ENCODE measurements around the gene INAFM2.
A peak's percentile ranks its signal among the peaks of the same experiment; 100 is the strongest.

Gene INAFM2

GRCh38 chr15:40297356-40297755 lies 26.1 kb upstream of the INAFM2 start:
- Histone ChIP-seq H3K27me3 (ENCODE audit: control insufficient read depth in 1 of 2, insufficient read depth in 2 of 2, low read length in 2 of 2) (no peaks in the 10 kb centered on the region), H3K4me3 (ENCODE audit: low read length in 2 of 2) (no peak overlapping the region), H3K36me3 (ENCODE audit: control insufficient read depth in 2 of 2, insufficient read depth in 2 of 2, low read length in 2 of 2) (no peaks in the 10 kb centered on the region), H3K9ac (ENCODE audit: low read length in 2 of 2) (no peak overlapping the region), H3K9me3 (ENCODE audit: control insufficient read depth in 2 of 2, low read length in 2 of 2) (peaks cover 0 to 6% of the 10 kb centered on the region in 2 donors), H3K27ac (ENCODE audit: low read length) (no peak overlapping the region), H3K4me1 (ENCODE audit: control insufficient read depth, insufficient read depth, low read length) (peaks cover 20% of the 10 kb centered on the region)

DNA sequence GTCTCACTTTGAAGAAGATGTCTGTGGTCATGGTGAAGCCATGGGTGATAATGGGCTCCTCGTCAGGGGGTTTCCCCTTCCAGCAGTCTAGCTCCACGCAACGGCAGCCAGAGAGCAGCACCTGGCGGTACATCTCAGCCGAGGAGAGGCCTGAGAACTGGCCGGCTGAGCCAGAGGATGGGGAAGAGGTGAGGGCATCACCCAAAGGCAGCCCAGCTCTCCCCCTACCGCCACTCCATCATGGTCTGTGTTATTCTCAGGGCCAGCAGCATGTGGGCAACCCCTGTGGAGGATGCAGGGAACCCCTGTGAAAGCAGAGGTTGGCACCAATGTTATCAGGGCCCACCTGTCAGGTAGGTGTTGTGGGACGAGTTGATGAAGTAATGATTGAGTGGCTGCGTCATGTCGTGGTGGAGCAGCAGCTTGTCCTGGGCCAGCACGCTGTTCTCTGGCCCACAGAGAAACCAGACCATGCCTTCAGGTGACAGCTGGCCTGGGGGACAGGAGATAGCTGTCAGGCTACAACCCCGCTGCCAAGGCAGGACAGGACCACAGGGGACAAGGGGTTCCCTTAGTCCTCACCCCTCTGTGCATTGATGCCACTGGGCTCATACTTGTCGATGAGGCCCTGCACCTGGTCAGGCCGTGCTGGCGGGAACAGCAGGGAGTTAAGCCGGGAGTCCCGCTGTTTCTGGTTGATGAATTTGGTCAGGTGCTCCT lies 25.1 kb upstream of the INAFM2 start:
- no peaks in the 10 kb centered on the region for H3K36me3 ChIP-seq (ENCODE audit: control insufficient read depth in 2 of 2, insufficient read depth in 2 of 2, low read length in 2 of 2)
- H3K9ac ChIP-seq (ENCODE audit: low read length in 2 of 2), result no peak overlapping the region
- no peak overlapping the region for H3K27ac ChIP-seq (ENCODE audit: low read length)
- H3K9me3 ChIP-seq (ENCODE audit: control insufficient read depth in 2 of 2, low read length in 2 of 2), result peaks cover 0 to 6% of the 10 kb centered on the region in 2 donors
- H3K4me3 ChIP-seq (ENCODE audit: low read length in 2 of 2), result no peak overlapping the region
- peaks cover 20% of the 10 kb centered on the region for H3K4me1 ChIP-seq (ENCODE audit: control insufficient read depth, insufficient read depth, low read length)
- no peaks in the 10 kb centered on the region for H3K27me3 ChIP-seq (ENCODE audit: control insufficient read depth in 1 of 2, insufficient read depth in 2 of 2, low read length in 2 of 2)

GRCh38 chr15:40300367-40300766 lies 23.1 kb upstream of the INAFM2 start:
- Histone ChIP-seq H3K4me1 (ENCODE audit: control insufficient read depth, insufficient read depth, low read length) (peaks cover 14% of the 10 kb centered on the region), H3K4me3 (ENCODE audit: low read length in 2 of 2) (no peak overlapping the region), H3K36me3 (ENCODE audit: control insufficient read depth in 2 of 2, insufficient read depth in 2 of 2, low read length in 2 of 2) (no peaks in the 10 kb centered on the region), H3K9me3 (ENCODE audit: control insufficient read depth in 2 of 2, low read length in 2 of 2) (peaks cover 0 to 6% of the 10 kb centered on the region in 2 donors), H3K9ac (ENCODE audit: low read length in 2 of 2) (no peak overlapping the region), H3K27ac (ENCODE audit: low read length) (no peak overlapping the region), H3K27me3 (ENCODE audit: control insufficient read depth in 1 of 2, insufficient read depth in 2 of 2, low read length in 2 of 2) (no peaks in the 10 kb centered on the region)

DNA sequence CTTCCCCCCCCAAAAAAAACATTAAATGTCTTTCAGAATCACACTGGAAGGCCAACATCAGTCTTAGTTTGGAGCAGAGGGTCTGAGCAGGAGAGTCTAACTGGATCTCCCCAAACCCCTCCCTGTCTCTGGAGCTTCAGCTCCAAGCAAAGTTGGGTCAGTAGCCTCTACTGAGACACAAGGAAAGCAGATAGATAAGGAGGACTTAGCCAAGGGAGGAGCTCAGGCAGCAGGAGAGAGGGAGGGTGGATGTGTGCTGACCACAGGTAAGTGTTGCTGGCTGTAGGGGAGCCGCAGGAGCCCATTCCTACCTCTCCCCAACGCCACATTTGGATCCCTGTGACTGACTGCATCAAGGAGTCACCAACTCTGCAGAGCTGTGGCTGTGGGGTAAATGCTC lies 22.7 kb upstream of the INAFM2 start:
- H3K4me1 ChIP-seq (ENCODE audit: control insufficient read depth, insufficient read depth, low read length), result peaks cover 10% of the 10 kb centered on the region
- H3K36me3 ChIP-seq (ENCODE audit: control insufficient read depth in 2 of 2, insufficient read depth in 2 of 2, low read length in 2 of 2), result no peaks in the 10 kb centered on the region
- peaks cover 0 to 6% of the 10 kb centered on the region in 2 donors for H3K9me3 ChIP-seq (ENCODE audit: control insufficient read depth in 2 of 2, low read length in 2 of 2)
- H3K27ac ChIP-seq (ENCODE audit: low read length), result no peak overlapping the region
- no peaks in the 10 kb centered on the region for H3K27me3 ChIP-seq (ENCODE audit: control insufficient read depth in 1 of 2, insufficient read depth in 2 of 2, low read length in 2 of 2)
- no peak overlapping the region for H3K9ac ChIP-seq (ENCODE audit: low read length in 2 of 2)
- no peak overlapping the region for H3K4me3 ChIP-seq (ENCODE audit: low read length in 2 of 2)

DNA sequence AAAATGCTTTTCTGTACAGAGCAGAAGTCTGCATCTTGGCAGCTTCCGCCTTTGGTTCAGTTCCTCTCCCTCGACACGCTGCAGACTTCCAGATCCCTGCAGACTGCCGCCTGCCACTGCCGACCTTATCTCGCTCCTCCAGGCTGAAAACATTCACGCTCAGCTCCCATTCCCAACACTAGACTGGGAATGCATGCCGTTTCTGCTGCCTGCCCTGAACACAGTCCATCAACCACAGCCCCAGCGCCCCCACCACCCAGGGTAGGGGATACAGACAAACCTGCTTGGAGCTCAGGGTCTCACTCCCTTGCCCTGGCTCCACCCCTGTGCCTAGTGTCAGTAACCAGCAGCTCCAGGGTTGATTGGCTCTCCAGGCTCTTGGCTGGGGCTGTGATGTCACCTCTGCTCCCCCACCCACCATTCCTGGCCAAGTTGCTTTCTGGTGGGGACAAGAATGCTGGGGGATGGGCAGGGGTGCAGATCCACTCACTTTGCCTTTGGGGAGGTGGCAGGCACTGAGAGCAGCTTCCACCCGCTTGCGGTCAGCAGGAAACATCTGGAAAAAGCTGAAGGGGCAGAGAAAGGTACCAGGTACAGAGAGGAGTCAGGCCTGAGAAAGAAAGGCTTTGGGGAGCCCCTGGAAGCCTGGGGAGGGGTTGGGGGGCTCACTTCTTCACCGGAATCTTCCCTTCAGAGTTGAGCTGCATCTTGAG lies 21.9 kb upstream of the INAFM2 start:
- no peak overlapping the region for H3K9ac ChIP-seq (ENCODE audit: low read length in 2 of 2)
- H3K36me3 ChIP-seq (ENCODE audit: control insufficient read depth in 2 of 2, insufficient read depth in 2 of 2, low read length in 2 of 2), result no peaks in the 10 kb centered on the region

DNA sequence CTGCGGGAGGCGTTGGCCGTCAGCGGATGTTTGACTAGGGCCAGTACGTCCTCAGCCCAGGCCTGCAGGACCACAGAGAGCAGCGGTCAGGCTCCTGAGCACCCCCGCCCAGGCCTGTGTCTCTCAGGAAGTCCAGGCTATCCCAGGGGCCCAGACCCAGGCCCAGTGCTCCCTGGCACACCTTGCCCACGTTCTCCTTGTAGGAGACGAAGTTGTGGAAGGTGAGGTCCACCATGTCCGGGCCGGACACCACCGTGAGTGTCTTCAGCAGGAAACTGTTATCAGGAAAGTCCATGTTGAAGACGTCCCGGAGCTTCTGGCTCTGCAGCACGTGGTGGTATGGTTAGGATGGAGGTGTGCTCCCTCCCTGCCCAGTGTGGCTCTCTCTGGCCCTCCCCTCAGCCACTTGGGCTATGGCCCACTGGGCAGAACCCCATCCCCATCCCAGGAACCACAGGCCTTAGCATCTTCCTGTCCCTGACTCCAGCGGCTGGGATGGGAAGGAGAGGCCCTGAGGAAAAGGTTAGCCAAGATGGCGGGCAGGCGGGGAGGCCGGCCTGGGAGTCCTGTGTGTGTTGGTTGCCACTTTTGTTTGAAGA lies 21.1 kb upstream of the INAFM2 start:
- Histone ChIP-seq H3K9ac (ENCODE audit: low read length in 2 of 2) (no peak overlapping the region), H3K27me3 (ENCODE audit: control insufficient read depth in 1 of 2, insufficient read depth in 2 of 2, low read length in 2 of 2) (no peaks in the 10 kb centered on the region), H3K4me1 (ENCODE audit: control insufficient read depth, insufficient read depth, low read length) (peaks cover 8% of the 10 kb centered on the region), H3K36me3 (ENCODE audit: control insufficient read depth in 2 of 2, insufficient read depth in 2 of 2, low read length in 2 of 2) (no peaks in the 10 kb centered on the region), H3K27ac (ENCODE audit: low read length) (no peak overlapping the region), H3K4me3 (ENCODE audit: low read length in 2 of 2) (no peak overlapping the region), H3K9me3 (ENCODE audit: control insufficient read depth in 2 of 2, low read length in 2 of 2) (peaks cover 0 to 6% of the 10 kb centered on the region in 2 donors)

More for the DNA sequence above, 21.9 kb upstream of the INAFM2 start:
- peaks cover 0 to 6% of the 10 kb centered on the region in 2 donors for H3K9me3 ChIP-seq (ENCODE audit: control insufficient read depth in 2 of 2, low read length in 2 of 2)
- H3K4me1 ChIP-seq (ENCODE audit: control insufficient read depth, insufficient read depth, low read length), result peaks cover 4% of the 10 kb centered on the region
- no peak overlapping the region for H3K27ac ChIP-seq (ENCODE audit: low read length)
- no peaks in the 10 kb centered on the region for H3K27me3 ChIP-seq (ENCODE audit: control insufficient read depth in 1 of 2, insufficient read depth in 2 of 2, low read length in 2 of 2)
- H3K4me3 ChIP-seq (ENCODE audit: low read length in 2 of 2), result no peak overlapping the region

- H3K9me3 ChIP-seq (ENCODE audit: control insufficient read depth in 2 of 2, low read length in 2 of 2), result peaks cover 0 to 6% of the 10 kb centered on the region in 2 donors
- H3K9ac ChIP-seq (ENCODE audit: low read length in 2 of 2), result no peak overlapping the region
- H3K4me1 ChIP-seq (ENCODE audit: control insufficient read depth, insufficient read depth, low read length), result peaks cover 13% of the 10 kb centered on the region
- H3K27ac ChIP-seq (ENCODE audit: low read length), result no peak overlapping the region
- no peaks in the 10 kb centered on the region for H3K36me3 ChIP-seq (ENCODE audit: control insufficient read depth in 2 of 2, insufficient read depth in 2 of 2, low read length in 2 of 2)
- no peaks in the 10 kb centered on the region for H3K27me3 ChIP-seq (ENCODE audit: control insufficient read depth in 1 of 2, insufficient read depth in 2 of 2, low read length in 2 of 2)
- no peak overlapping the region for H3K4me3 ChIP-seq (ENCODE audit: low read length in 2 of 2)
Observed at GRCh38 chr15:40302981-40303380, 20.5 kb upstream of the INAFM2 start.

- Histone ChIP-seq H3K36me3 (ENCODE audit: control insufficient read depth in 2 of 2, insufficient read depth in 2 of 2, low read length in 2 of 2) (no peaks in the 10 kb centered on the region), H3K9ac (ENCODE audit: low read length in 2 of 2) (no peak overlapping the region), H3K27ac (ENCODE audit: low read length) (no peak overlapping the region), H3K4me1 (ENCODE audit: control insufficient read depth, insufficient read depth, low read length) (peaks cover 14% of the 10 kb centered on the region), H3K4me3 (ENCODE audit: low read length in 2 of 2) (no peak overlapping the region), H3K9me3 (ENCODE audit: control insufficient read depth in 2 of 2, low read length in 2 of 2) (peaks cover 0 to 6% of the 10 kb centered on the region in 2 donors), H3K27me3 (ENCODE audit: control insufficient read depth in 1 of 2, insufficient read depth in 2 of 2, low read length in 2 of 2) (no peaks in the 10 kb centered on the region)
Observed at GRCh38 chr15:40303576-40303975, 19.9 kb upstream of the INAFM2 start.

- H3K4me1 ChIP-seq (ENCODE audit: control insufficient read depth, insufficient read depth, low read length), result peaks cover 18% of the 10 kb centered on the region
Observed at GRCh38 chr15:40305281-40305680, 18.2 kb upstream of the INAFM2 start.

DNA sequence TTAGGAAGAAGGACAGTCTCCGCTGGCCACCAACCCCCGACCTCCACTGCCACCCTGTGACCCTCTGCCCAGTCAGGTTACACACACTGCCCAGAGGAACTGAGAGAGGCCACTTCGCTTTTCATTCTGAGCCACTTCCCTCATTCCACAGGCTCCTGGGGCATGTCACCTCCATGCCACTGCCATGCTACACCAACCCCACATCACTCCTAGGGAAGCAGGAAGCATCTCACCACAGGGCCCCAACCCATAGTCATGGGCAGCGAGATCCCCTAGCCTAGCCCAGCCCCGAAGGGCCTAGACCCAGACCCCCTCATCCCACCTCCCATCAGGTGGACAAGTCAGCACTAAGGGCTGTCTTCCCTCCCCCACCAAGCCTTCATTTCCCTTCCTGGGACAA lies 17.1 kb upstream of the INAFM2 start:
- Histone ChIP-seq H3K4me1 (ENCODE audit: control insufficient read depth, insufficient read depth, low read length) (peaks cover 18% of the 10 kb centered on the region), H3K27me3 (ENCODE audit: control insufficient read depth in 1 of 2, insufficient read depth in 2 of 2, low read length in 2 of 2) (no peaks in the 10 kb centered on the region), H3K9me3 (ENCODE audit: control insufficient read depth in 2 of 2, low read length in 2 of 2) (no peaks in the 10 kb centered on the region), H3K4me3 (ENCODE audit: low read length in 2 of 2) (peak overlapping the region in 1 of 2 donors; percentile 44), H3K27ac (ENCODE audit: low read length) (no peak overlapping the region), H3K36me3 (ENCODE audit: control insufficient read depth in 2 of 2, insufficient read depth in 2 of 2, low read length in 2 of 2) (no peaks in the 10 kb centered on the region), H3K9ac (ENCODE audit: low read length in 2 of 2) (no peak overlapping the region)

More at GRCh38 chr15:40305281-40305680, 18.2 kb upstream of the INAFM2 start:
- Histone ChIP-seq H3K36me3 (ENCODE audit: control insufficient read depth in 2 of 2, insufficient read depth in 2 of 2, low read length in 2 of 2) (no peaks in the 10 kb centered on the region), H3K9ac (ENCODE audit: low read length in 2 of 2) (no peak overlapping the region), H3K4me3 (ENCODE audit: low read length in 2 of 2) (no peak overlapping the region), H3K27ac (ENCODE audit: low read length) (no peak overlapping the region), H3K9me3 (ENCODE audit: control insufficient read depth in 2 of 2, low read length in 2 of 2) (peaks cover 0 to 6% of the 10 kb centered on the region in 2 donors), H3K27me3 (ENCODE audit: control insufficient read depth in 1 of 2, insufficient read depth in 2 of 2, low read length in 2 of 2) (no peaks in the 10 kb centered on the region)
